ENCODE measurements around the gene ALDH3A1.

ALDH3A1 gene

DNA sequence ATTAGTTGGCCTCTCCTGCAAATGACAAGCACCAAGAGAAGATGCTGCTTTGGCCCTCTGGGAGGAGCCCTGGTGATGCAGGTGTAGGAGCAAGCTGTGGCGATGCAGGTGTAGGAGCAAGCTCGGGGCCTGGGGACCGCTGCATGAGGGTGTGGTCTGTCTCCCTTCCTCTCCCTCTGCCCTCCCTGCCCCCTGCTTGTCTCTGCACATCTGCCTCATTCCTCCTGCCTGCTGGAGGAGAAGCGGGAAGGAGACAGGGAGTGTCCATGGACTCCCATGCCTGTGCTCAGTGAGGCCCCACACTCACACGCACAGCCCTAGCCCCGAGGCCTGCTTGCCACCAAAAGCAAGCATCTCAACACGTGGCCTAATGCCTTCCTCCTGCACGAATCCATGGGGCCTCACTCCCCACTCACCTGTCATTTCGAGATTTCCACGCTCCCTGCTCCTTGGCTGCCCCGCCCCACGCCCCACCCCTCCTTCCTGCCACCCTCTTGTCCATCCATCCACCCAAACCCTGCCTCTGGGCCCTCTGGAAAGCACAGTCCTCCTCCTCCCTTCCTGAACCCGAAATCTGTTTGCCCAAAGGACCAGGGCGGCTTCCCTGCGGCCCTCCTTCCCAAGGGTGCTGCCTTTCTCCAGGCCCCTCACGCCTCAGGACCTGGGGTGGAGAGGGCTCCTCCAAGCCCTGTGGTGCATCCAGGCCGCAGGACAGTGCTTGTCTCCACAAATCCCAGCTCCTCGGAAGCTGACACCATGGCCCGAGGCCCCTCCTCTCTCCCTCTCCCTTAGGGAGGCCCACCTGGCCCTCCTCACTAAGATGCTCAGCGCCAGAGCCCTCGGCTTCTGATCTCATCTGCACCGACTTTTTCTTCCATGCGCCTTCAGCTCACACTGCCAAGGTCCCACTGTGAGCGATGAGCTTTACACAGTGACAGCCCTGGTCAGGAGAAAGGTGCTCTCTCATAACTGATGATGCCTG, 11.8 kb upstream of the ALDH3A1 start:
- no peak for DNase-seq

DNA sequence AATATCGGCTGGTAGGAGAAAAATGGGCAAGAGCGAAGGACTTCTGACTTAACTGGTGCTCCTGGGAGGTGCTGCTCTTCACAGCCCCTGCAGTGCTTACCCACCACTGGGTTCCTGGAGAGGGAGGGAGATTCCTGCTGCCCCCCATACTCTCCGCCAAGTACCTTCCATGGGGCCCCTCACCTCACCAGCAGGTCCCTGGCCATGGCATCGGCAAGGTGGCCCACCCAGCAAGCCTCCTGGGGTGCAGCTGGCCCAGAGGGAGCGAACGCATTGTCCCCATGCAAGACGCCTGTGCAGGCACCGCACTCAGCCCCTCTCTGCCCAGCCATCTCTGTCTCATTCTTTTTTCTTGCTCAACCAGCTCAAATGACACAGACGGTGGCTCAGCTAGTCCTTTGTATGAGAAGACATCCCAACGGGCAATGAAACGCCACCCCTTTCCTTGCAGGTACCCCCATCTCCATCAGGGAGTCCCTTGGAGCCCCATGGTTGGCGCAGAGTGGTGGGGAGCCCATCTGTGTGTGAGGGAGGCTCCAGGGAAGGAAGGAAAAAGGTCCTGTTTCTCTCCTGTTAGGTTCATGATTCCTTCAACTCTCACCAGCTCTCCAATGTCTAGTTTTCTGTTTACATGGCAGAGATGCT, 9.6 kb upstream of the ALDH3A1 start:
- no peak for DNase-seq

DNA sequence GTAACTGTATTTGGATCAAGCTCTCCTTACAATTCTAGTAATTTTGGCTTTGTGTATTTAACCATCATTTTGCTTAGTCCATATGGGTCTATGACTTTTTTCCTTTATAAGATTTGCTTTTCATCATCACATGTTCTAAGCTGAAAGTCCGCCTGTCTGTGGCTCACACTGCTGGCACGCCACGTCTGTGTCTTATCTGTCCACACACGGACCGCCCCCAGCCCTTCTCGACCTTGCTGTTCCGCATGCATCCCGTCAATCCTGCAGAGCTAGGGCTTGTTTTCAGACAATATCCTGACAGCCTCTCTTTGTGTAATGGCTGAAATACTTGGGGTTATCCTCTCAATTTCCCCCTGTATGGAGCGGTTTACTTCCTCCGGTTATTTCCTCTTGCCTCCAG, 8.4 kb upstream of the ALDH3A1 start:
- no peak for DNase-seq

DNA sequence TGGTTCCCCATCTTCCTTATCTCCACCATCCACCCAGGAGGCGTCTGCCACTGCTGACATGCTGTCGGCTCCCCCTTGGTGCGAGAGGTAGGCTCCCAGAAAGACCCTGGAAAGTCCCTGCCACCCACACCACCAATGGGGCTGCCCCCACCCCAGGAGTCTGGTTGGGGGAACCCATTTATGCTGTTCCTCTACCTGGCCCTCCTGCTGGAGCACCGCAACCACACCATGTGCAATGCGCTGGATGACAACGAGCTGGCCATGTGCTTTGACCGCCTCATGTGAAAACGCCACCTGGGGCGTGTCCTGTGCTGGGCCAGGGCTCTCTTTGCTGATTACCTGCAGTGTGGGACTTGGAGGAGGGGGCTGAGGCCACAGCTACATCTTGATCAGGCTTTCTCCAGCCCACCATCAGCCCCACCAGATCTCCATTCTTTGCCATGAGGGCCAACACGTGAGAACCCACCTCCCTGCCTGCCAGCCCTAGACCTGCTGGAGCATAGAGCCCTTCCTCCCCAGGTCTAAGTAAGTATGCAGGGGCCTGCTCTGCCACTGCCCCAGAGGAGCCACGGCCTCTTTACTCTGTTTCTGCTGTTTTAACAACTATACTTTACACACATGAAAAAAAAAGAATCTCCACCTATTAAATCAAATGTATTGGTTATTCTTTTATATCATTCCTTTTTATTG, 7.9 kb upstream of the ALDH3A1 start:
- no peak for DNase-seq

DNA sequence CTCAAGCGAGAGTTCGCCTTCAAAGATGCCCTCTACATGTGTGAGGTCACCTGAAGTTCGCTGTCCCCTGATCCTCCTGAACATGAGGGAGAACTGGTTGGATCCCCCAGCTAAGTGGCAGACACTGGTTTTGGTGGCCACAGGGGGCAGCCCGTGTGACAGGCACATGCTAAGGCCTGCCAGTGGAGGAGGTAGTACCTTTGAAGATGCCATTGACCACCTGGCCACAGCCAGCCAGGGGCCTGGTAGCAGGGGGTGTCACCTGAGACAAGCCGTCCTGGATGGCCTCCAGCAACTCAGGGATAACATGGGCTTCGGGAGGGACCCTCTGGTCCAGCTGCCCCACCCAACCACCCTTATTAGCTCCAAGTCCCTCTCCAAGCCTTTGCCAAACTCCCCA, 7.3 kb upstream of the ALDH3A1 start:
- DNase-seq, result no peak

DNA sequence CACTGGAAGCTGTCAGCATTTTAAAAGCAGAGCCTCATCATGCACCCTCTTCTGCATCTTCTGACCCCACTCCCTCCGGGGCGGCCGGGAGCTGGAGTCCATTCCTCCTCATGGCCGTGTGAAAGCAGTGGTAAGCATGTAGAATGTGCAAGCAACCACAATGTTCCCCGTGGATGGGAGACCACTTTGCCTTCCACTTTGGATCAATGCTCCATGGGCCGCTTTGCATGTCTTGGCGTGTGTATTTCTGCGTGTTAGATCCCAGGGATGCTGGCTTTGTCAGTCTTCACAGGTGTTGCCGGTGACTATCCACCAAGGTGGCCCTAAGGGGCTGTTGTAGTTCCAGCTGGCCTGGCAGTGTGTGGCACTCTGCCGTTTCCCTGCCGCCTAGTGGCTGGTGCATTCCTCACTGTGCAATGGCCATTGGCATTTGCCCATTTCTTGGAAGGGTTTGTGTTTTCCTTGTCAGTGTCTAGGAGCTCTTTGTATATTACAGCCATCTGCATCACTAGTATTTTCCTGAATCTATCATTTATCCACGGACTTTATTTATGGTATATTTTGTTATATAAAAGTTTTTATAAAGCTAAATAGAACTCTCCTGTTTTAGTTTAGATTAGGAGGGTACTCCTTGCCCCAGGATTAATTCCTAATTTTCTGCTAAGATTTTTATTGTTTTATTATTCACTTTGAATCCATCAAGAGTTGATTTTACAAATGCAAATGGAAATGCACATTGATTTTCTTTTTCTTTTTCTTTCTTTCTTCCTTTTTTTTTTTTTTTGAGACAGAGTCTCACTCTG, 5.8 kb upstream of the ALDH3A1 start:
- DNase-seq, result no peak

DNA sequence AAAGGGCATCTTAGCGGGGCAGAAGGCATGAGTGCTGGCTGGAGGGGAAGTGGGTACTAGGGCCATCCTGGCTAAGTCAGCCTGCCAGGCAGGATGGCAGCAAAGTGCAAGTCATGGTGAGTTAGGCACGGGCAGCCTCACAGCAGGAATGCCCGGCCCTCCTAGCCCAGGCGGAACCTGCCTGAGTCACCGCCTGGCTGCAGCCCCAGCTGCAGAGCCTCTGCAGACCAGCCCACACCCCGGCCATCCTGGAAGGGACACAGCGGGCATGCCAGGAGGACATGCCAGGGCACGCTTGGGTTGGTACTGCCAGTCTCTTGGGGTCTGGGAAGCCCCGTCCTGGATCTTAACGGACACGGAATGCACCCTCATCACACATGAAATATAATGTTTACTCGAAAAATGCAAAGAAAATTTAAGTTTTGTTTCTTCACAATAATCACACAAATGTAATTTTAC, 5.0 kb upstream of the ALDH3A1 start:
- peak; percentile 47 for DNase-seq

DNA sequence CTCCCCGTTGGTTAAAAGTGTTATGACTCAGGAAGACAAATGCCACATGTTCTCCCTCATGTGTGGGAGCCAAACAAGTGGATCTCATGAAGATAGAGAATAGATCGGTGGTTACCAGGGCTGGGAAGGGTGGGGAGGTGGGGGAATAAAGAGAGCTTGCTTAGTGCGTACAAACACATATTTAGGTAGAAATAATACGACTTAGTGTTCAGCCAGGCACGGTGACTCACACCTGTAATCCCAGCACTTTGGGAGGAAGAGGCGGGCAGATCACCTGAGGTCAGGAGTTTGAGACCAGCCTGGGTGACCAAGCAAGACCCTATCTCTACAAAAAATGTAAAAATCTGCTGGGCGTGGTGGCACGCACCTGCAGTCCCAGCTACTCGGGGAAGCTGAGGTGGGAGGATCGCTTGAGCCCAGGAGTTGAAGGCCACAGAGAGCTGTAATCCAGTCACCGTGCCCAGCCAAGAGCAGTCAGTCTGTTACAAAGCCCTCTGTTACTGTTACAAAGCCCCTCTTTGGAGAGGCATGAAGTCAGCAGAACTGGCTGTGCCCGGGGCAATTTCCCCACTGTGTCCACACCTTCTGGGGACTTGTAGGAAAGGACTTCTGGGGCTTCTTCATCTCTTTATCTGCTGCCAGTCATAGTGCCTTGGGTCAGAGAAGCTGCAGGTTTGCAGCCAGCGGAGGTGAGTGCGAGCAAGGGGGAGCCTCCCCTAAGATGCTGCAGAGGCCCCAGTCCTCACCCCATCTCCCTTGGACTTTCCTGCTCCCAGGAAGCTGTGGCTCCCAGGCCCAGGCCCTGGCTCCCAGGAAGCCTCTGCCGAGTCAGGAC, 4.3 kb upstream of the ALDH3A1 start:
- DNase-seq, result no peak

DNA sequence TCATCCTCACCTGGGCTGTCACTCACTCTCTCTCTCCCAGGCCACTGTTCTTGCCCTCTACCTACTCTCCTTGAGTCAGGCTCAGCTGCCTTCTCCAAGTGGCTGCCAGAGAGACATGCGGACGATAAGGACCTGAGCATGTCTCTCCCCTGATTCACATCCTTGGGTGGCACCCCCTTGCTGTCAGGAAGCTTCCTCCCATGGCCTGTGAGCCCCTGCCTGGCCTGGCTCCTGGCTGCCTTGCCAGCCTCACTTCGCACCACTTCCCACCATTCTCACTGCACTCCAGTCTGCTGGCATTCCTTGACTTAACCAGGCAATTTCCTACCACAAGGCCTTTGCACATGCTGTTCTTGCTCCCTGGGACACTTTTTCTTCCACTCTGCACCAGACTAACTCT, 2.7 kb upstream of the ALDH3A1 start:
- no peak for DNase-seq

DNA sequence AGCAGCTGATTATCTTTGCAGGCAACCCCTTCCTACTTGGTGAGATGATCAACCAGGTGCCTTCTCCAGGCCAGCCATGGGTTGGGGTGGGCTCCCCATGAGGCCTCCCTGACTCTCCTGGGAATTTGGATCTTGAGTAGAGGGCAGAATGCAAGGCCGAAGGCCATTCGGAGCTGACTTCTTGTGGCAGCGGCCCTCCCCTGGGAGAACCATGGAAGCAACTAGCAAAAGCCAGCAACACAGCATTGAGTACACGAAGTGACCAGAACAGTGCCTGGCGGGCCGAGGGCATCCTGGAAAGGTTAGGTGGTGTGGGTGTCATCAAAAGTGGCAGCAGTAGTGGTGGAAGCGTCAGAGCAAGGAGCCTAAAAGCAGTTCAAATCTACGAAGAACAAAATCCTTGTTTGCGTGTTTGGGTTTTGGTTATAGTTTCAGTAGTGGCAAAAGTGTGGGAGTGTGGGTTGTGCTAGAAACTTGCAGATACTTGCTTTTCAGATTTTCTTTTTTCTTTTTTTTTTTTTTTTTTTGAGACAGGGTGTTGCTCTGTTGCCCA, 2.0 kb upstream of the ALDH3A1 start:
- no peak for DNase-seq

DNA sequence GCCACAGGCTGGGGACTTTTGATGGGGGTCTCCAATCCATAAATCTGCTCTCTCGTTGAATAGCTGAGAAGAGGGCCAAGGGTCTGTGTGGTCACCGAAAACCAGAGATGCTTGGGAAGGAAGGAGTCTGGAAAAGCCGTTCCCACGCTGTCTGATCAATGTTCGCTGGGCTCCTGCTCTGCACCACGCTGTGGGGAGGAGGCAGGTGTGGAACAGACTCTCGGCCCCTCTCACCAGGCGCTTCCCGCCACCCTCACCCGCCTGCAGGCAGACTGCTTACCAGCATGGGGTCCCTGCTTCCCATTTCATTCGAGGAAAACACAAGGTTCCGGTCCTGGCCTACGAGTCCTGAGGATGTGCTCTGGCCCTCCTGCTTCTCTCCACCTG, 702 bp upstream of the ALDH3A1 start:
- DNase-seq, result no peak

DNA sequence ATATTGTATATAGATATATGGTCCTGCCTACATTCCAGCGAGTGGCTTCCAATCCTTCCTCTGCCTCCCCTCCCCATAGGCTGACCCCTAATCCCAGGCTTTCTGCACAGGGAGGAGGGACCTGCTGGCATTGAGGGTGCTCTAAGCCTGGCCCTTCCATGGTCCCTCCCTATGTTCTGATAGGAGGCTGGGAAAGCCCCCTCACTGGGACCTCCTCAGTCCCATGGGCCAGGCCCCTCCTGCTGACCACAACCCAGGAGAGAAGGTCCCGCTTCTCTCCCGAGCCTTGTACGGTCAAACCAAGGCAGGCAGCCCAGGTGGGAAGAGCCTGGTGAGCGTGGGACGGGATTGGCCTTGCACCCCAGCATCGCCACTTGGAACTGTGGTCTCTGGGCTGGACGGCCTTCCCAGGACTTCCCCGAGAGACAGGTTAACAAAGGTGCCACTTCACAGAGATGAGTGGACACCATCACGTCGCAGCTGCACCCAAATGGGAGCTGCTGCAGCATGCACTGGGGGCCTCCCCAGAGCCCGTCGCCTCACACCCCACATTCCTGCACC, 859 bp downstream of the ALDH3A1 start:
- no peak for DNase-seq

DNA sequence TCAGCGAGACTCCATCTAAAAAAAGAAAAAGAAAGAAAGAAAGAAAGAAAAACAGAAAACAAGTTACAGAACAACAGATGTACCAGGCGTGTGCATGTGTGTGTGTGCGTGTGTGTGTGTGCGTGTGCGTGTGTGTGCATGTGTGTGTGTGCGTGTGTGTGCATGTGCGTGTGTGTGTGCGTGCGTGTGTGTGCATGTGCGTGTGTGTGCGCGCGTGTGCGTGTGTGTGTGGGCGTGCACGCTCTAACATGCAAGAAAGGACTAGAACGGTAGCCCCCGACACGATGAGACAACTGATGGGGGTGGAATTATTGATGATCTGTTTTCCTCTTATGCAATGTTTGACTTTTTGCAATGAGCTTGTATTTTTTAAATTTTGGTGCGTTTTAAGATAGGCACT, 1.6 kb downstream of the ALDH3A1 start:
- DNase-seq, result no peak

DNA sequence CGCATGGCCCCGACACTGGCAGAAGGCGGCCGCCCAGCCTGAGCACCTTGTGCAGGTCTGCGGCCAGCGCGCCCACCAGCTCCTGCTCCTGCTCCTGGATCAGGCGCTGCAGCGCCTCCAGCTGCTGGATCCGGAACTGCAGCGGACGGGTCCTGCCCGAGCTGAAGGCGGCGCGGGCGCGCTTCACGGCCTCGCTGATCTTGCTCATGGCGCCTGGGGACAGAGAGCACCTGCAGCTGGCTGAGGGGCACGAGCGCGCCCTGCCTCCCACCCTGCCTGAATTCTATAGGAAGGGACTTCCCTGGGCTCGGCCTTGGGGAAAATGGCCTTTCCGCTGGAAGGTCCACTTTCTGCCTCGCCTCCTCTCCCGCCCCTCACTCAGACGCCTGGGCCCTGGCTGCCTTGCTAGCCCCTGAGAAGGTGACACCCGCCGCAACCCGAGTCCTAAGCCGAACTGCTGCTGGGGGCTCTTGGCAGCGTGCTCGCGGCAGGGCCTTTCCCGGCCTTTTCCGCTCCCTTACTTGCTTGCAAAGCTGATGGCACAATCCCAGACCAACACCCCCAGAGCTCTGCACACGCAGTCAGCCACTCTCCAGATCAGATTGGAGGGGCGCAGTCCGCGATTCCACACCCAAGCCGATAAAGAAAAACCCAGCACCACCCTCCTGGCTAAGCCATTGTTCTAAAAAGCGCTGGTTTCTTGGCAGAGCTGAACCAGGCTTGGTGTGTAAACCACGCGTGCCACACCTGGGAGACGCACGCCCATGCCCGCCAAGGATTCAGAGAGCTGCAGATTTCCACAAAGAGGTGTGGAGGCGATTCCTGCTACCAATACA, 3.0 kb downstream of the ALDH3A1 start:
- peak; percentile 19 for DNase-seq

DNA sequence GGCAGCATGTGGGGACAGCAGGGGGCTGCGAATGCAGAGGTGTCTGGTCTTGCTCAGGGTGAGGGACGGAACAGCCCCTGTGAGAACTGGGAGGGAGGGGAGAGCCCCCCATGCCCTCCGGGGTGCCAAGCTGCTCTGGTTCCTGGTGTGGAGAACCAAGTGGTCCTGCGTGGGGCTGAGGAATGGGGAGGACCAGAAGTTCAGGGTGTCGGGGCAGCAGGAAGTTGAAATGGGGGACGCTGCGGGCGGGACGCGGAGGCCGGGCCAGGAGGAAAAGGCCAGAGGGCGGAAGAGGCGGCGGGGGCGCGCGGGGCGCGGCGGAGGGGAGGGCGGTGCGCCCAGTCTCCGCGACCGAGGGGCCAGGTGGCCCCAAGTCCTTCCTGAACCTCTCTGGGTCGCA, 3.6 kb downstream of the ALDH3A1 start:
- no peak for DNase-seq

DNA sequence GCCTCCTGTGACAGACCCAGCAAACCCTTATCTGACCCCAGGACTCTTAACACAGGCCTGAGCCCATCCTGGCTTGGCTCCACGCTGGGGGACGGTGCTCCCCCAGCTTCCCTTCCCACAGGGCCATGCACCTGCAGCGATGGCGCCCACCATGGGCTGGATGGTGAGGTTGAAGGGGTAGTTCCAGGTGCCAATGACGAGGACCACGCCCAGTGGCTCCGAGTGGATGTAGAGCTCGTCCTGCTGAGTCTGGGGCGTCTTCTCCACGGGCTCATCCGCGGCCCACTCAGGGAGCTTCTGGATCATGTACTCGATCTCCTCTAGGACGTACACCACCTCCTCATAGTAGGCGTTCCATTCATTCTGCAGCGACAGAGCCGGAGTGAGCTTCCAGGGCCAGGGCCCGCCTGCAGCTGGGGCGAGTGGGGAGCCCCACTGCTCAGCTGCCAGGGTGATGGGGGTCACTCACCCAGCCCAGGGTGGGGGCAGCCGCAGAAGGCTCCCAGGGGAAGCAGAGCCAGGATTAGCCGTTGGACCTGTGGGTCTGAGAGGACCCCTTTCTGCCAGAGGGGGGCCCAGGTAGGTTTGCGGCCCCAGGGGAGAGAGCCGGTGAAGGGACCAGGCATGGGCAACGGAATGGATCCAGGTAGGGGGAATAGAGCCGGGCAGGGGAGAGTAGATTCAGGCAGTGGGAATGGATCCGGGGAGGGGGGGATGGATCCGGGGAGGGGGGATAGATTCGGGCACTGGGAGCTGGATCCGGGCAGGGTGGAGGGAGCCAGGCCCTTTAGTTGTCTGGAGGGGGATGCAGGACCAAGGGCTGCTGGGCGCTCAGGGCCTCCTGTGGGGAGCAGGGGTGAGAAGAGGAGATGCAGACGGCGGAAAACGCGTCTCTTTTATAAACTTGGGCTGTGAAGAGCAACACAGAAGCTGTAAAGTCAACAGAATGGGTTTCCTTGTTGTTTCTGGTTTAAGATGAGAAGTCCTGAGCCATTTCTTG, 4.7 kb downstream of the ALDH3A1 start:
- DNase-seq, result no peak

DNA sequence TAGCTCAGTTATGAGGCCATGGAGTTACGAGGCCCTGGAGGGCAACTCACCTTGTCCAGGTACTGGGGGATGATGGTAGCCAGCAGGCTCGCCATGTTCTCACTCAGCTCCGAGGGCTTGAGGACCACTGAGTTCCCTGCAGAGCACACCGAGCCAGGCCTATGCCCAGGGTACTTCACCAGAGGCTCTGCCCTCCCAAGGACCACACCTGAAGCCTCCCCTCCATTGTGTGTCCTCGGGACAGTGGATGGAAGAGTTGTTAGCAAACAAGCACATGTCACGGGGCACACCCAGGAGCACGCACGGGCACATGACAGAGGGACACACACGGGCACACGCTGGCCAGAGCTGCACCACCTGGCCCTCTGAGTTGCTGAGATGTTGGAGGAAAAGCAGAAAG, 5.6 kb downstream of the ALDH3A1 start:
- no peak for DNase-seq

DNA sequence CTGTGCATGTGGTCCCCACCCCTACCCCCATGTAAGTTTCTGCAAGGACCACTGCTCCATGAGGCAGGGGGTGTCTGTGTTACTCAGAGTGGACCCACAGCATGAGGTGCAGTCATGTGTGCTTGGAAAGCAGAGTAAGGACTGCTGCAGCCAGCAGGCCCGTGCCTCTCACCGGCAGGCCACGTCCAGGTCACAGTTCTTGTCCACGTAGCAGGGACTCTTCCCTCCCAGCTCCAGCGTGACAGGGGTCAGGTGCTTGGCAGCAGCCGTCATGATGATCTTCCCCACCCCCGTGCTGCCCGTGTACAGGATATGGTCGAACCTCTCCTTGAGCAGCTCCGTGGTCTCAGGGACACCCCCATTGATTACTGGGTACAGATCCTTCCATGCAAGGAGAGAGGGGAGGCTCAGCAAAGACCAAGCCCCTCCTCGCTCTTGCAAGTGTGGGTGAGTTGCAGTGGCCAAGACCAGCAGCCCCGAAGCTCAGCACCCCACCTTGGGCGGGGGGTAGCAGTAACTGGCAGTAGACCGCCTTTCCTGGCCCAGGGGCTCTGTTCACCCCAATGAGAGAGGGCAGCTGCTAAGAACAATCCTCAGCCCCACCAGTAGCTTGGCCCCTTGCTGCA, 6.2 kb downstream of the ALDH3A1 start:
- DNase-seq, result no peak
